HAP-1 (cell line): ENCODE results near the gene SORL1.

Experiments
- DNase-seq, 2 experiments: peaks; one replicate each; pipeline ENCODE4 v3.0.0-alpha.2; 2016 to 2020; ENCODE audit warnings: low spot score in 2 of 2
- H3K27me3 ChIP-seq: fragments of 250-450 bp; sonication (Bioruptor Pico); 2 replicates; pipeline ENCODE4 v1.5.1; 2020; ENCODE audit warnings: low read depth, mild to moderate bottlenecking, moderate library complexity
- H3K36me3 ChIP-seq: fragments of 250-450 bp; sonication (Bioruptor Pico); replicated peaks from 2 replicates; pipeline ENCODE4 v1.5.1; 2020; ENCODE audit warnings: mild to moderate bottlenecking
- H3K4me1 ChIP-seq: fragments of 250-450 bp; sonication (Bioruptor Pico); 2 replicates; pipeline ENCODE4 v1.5.1; 2020; ENCODE audit warnings: mild to moderate bottlenecking
- H3K4me3 ChIP-seq: fragments of 250-450 bp; sonication (Bioruptor Pico); 2 replicates; pipeline ENCODE4 v1.5.1; 2020; ENCODE audit warnings: mild to moderate bottlenecking, moderate library complexity
- H3K9me3 ChIP-seq: fragments of 250-450 bp; sonication (Bioruptor Pico); 2 replicates; pipeline ENCODE4 v1.5.1; 2020; ENCODE audit warnings: mild to moderate bottlenecking, moderate library complexity
- in situ Hi-C: fragments of 300-500 bp; cut with MboI; formaldehyde crosslinking; loops from 3 replicates; pipeline ENCODE4 v1.14.3; 2020; ENCODE audit warnings: low sequenced_read_pairs, inconsistent platforms, mixed read lengths

The SORL1 gene

DNA sequence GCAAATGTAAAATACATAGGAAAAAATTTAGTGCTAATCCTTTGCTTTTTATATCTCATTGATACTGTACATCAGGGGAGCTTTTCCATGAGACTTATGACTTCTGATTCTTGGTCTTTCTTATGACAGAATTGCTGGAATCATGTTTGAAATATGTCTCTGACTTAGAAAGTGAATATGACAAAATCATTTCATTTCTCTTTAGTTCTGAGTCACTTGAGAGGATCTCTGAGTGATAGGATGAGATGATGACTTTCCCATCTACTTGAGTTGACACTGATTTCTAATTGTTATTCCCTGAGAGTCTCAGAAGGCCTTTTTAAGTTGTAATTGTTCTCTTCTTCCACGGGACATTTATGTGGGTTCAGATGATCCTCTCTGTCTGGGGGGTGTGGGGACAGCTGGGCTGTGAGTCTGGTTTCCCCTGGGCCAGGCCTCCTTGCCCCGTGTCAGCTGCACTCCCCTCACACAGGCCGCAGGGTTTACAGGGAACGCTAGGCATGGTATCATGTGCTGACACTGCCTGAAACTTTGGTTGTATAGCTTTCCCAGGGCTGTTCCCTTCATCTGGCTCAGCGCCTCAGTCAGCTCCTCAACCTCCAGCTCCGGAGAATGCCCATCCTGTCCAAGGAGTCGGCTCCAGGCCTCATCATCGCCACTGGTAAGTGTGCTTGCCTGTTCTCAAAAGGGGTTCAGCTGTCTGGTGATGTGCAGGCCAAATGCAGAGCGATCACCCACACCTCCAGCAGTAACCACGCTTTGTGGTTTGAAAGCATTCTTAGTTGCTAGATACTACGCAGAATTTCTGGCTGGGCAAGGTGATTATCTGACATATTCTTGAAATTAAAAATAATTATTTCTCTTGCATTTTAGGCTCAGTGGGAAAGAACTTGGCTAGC is 70.2 kb downstream of the SORL1 start:
- H3K36me3 ChIP-seq = no peaks in the 10 kb centered on the region; the same call in 1 of the 2 replicates
- H3K27me3 ChIP-seq = no peaks in the 10 kb centered on the region
- H3K9me3 ChIP-seq = peaks cover 4% of the 10 kb centered on the region; the same call in 1 of the 2 replicates
- in situ Hi-C loops = no loop called here
- DNase-seq = no peak
- no peak overlapping the region for H3K4me3 ChIP-seq
- no peaks in the 10 kb centered on the region for H3K4me1 ChIP-seq

DNA sequence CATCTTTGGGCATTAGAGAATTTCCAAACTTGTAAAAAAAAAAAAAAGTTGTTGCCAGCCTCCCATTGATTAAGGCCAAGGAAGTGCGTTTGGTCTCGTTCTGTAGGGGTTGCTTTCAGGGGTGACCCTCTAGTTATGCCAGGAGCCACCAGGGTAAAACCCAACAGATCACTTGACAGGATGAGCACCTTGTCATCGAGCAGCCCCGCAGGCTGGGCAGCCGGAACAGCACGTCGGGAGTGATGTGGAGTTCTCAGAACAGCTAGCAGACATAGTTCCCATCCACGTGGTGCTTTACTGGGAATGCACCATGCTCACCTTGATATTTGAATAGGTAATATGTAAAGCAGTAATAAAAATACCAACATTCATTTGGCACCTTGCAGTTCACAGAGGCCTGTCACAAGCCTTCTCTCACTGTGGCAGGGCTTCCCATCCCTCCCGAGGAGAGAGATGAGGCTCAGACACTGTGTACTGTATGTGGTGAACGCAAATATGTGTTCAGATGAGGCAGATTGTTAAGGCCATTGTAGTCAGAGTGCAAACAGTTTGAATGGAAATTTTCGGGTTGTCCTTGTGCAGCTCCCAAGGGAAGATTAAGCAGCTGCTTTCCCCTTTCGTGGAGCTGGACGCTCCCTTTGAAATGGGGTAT is 71.6 kb downstream of the SORL1 start:
- Histone ChIP-seq H3K4me3 (no peak overlapping the region), H3K9me3 (peaks cover 4% of the 10 kb centered on the region; the same call in 1 of the 2 replicates), H3K36me3 (no peaks in the 10 kb centered on the region; the same call in 1 of the 2 replicates), H3K27me3 (no peaks in the 10 kb centered on the region), H3K4me1 (no peaks in the 10 kb centered on the region)
- in situ Hi-C loops = no loop called here
- no peak for DNase-seq

DNA sequence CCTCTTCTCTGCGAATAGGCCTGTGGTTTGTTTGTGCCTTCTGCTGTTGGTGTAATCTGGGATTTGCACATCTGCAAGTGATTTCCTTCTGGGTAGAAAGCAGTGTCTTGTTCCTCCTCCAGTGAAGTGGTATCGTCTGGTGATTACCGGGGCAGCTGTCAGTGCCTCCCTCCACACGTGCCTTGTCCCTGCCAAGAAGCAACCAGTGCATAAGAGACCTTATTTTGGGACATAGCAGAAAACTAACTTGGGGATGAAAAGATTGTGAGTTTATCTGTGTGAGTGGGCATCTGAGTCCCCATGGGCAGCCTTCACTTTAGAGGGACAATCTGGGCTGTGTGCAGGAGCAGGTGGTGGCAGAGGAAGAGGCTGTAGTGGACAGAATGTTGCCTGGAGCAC is 72.1 kb downstream of the SORL1 start:
- no peak for DNase-seq
- no peaks in the 10 kb centered on the region; the same call in 1 of the 2 replicates for H3K36me3 ChIP-seq
- no peaks in the 10 kb centered on the region for H3K4me1 ChIP-seq
- H3K9me3 ChIP-seq = peaks cover 4% of the 10 kb centered on the region; the same call in 1 of the 2 replicates
- in situ Hi-C loops = no loop called here
- no peaks in the 10 kb centered on the region for H3K27me3 ChIP-seq
- no peak overlapping the region for H3K4me3 ChIP-seq

DNA sequence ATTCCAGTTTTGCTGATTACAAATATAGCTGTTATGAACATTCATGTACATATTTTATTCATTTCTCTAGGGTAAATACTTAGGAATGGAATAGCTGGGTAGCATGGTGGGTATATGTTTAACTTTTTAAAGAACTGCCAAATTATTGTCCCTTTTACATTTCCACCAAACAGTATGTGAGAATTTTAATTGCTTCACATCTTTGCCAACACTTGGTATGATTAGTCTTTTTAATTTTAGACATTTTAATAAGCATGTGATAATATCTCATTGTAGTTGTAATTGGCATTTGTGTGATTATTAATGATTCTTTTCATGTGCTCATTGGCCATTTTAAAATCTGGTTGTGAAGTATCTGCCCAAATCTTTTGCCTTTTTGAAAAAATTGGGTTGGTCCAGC is 73.3 kb downstream of the SORL1 start:
- in situ Hi-C loops = no loop called here
- DNase-seq = no peak
- H3K36me3 ChIP-seq = no peaks in the 10 kb centered on the region; the same call in 1 of the 2 replicates
- no peaks in the 10 kb centered on the region for H3K27me3 ChIP-seq
- H3K4me1 ChIP-seq = no peaks in the 10 kb centered on the region
- H3K4me3 ChIP-seq = no peak overlapping the region
- H3K9me3 ChIP-seq = peaks cover 4% of the 10 kb centered on the region; the same call in 1 of the 2 replicates

DNA sequence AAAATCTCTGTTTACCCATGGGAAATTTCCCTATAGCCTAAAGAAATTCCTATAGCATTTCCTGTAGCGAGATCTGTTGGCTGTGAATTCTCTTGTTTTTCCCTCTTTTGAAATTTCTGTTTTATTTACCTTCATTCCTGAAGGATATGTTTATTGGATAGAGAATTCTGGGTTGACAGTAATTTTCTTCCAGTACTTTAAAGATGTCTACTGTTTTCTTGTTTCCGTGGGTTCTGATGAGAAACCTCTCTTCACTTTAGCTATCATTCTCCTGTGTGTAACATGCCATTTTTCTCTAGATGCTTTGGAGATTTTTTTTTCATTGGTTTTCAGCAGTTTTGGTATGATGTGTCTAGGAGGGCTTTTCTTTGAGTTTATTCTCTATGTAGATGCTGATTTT is 78.1 kb downstream of the SORL1 start:
- Histone ChIP-seq H3K9me3 (peaks cover 4% of the 10 kb centered on the region; the same call in 1 of the 2 replicates), H3K27me3 (no peaks in the 10 kb centered on the region), H3K4me1 (no peaks in the 10 kb centered on the region), H3K36me3 (no peaks in the 10 kb centered on the region), H3K4me3 (no peak overlapping the region)
- DNase-seq = no peak
- in situ Hi-C loops = no loop called here

DNA sequence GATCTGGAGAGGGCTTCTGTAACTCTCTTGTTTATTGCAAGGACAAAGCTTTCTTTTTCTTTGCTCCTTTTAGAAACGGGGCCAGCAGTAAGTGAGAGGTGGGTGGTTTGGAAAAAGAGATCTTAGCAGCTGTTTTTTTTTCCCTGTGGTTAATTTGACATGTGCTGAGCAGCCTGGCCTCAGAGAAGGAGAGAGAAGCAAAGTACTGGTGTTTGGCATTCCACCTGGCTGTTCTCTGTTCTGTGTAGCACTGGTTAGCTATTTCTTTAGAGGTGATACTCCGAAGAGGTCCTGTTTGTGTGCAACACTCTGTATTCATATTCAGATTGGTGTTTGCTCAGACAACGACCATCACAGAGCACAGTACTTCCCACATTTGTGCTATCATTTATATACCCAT is 81.5 kb downstream of the SORL1 start:
- DNase-seq = no peak
- no peaks in the 10 kb centered on the region for H3K36me3 ChIP-seq
- H3K27me3 ChIP-seq = no peaks in the 10 kb centered on the region
- H3K4me3 ChIP-seq = no peak overlapping the region
- H3K9me3 ChIP-seq = no peaks in the 10 kb centered on the region
- in situ Hi-C loops = no loop called here
- no peaks in the 10 kb centered on the region for H3K4me1 ChIP-seq

DNA sequence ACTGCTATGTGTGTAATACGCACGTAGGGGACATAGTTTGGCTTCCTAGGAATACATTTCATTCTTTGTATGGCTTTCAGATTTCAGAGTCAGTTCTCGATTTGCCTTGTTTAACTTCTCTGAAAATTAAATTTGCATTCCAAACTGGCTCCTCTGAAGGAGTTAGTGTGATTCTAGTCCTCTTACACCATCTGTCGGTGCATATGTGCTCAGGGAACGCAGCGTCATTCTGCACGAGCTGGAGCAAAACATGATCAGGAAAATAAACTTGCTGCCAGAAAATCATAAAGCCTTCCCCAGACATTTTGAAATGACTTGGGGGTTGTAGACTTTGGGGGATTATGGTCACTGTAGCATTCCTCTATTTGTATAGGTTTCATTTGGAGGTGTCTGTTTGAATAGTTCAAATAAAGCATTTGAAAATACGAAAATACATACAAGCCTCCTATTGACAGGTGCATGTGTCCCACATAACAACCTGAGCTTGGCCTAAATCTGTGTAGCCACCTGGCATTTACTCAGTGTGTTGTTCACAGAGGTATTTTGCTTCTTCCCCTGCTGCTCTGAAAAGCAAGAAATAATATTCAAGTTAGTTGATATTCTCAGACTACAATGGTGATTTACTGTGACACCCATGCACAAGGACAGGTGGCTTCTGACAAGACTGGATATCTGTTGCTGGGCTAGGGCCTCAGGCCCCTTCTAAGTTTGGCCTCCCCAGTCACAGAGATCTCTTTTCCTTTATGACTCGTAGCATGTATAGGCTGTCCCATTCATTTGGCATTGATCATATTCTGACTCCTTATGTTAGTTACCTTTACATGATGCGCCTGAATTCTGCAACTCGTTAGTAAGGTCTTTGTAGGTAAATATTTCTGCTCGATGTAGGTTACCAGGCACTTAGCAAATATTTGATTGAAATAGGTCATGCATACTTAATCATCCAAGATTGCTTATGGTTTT is 82.3 kb downstream of the SORL1 start:
- H3K9me3 ChIP-seq = no peaks in the 10 kb centered on the region
- in situ Hi-C loops = no loop called here
- H3K27me3 ChIP-seq = no peaks in the 10 kb centered on the region
- no peak for DNase-seq
- H3K36me3 ChIP-seq = no peaks in the 10 kb centered on the region
- no peak overlapping the region for H3K4me3 ChIP-seq
- no peaks in the 10 kb centered on the region for H3K4me1 ChIP-seq

DNA sequence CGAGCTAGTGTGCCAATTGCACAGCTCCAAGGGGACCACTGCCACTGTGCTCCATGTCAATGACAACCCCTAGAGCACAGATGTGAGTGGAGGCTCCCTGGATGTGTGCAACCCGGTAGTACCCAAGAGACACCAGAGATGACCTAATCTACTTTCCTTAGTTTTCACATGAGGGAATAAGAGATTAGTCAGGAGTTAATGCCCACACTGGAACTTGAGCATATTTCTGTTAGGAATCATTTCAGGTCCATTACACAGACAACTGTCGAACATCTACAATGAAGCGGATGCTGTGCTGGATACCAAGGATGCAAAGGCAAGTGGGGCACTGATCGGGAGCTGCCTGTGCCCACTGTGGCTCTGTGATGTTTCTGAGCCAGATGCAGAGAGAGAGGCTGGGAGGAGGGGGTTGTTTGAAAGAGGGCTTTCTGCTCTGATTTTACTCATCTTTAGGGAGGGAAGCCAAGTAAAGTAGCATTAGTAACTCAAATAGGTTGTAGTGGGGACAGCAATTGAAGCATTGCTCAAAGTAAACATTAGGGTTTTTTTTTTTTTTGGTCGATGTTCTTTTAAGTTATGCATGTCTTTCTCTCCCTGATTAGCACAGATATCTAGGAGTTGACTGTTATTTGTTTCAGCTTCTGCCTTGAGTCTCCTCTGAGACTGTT is 83.1 kb downstream of the SORL1 start:
- in situ Hi-C loops = no loop called here

DNA sequence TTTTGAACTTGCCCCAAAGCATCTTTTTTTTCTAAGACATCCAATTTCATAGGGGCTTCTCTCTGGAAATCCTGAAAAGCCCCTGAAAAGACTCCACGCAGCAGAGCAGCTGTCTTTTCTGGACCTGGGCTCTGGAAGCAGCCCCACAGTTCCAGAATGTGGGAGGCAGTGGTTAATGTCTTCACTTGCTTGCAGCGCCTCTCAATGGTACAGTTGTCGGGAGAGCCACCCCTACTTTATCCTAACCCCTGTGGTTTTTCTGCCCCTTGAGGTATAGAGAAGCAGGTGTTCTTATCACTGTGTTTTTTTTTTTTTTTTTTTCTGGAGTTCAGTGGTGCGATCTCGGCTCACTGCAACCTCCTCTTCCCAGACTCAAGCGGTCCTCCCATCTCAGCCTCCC is 84.0 kb downstream of the SORL1 start:
- Histone ChIP-seq H3K9me3 (no peaks in the 10 kb centered on the region), H3K4me3 (no peak overlapping the region), H3K4me1 (no peaks in the 10 kb centered on the region), H3K27me3 (no peaks in the 10 kb centered on the region), H3K36me3 (no peaks in the 10 kb centered on the region)
- DNase-seq = no peak
- in situ Hi-C loops = no loop called here

More for the DNA sequence above, 83.1 kb downstream of the SORL1 start:
- Histone ChIP-seq H3K4me3 (no peak overlapping the region), H3K36me3 (no peaks in the 10 kb centered on the region), H3K9me3 (no peaks in the 10 kb centered on the region), H3K4me1 (no peaks in the 10 kb centered on the region), H3K27me3 (no peaks in the 10 kb centered on the region)
- no peak for DNase-seq

DNA sequence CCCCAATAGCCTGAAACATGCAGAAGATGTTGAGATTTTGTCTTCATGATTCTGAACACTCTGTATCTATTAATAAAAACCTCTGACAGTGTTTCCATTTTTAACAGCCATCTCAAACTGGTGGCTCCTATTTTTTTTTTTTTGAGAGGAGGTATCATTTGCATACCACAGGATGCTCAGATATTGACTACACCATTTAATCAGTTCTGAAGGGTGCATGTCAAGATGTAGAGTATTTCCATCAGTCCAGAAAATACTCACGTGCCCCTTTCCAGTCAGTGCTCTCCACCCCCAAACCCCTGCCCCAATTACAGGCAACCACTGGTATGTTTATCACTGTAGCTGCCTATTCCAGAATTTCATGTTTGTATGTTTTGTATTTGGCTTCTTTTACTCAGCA is 85.9 kb downstream of the SORL1 start:
- no peak for DNase-seq
- in situ Hi-C loops = no loop called here
- Histone ChIP-seq H3K4me1 (no peaks in the 10 kb centered on the region), H3K9me3 (no peaks in the 10 kb centered on the region), H3K36me3 (no peaks in the 10 kb centered on the region), H3K4me3 (no peak overlapping the region), H3K27me3 (no peaks in the 10 kb centered on the region)

DNA sequence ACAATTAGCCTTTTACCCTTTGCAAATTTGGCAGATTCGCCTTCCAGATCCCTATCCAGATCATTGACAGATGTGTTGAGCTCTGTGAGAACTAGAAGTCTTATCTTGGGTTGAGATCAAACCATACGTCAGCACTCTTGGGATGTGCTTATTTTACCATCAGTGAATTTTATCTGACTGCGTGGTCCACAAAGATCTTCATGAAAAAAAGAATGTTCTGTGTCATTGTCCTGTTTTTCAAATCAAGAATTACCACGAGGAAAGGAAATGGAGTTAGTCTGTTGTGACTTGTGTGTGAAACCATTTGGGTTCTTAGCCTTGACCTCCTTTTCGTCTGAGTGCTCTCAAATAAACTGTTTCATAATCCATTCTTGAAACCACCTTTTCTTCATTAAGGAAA is 86.9 kb downstream of the SORL1 start:
- no peaks in the 10 kb centered on the region for H3K9me3 ChIP-seq
- H3K27me3 ChIP-seq = no peaks in the 10 kb centered on the region
- in situ Hi-C loops = no loop called here
- no peak for DNase-seq
- H3K4me3 ChIP-seq = no peak overlapping the region
- no peaks in the 10 kb centered on the region for H3K36me3 ChIP-seq
- H3K4me1 ChIP-seq = no peaks in the 10 kb centered on the region

DNA sequence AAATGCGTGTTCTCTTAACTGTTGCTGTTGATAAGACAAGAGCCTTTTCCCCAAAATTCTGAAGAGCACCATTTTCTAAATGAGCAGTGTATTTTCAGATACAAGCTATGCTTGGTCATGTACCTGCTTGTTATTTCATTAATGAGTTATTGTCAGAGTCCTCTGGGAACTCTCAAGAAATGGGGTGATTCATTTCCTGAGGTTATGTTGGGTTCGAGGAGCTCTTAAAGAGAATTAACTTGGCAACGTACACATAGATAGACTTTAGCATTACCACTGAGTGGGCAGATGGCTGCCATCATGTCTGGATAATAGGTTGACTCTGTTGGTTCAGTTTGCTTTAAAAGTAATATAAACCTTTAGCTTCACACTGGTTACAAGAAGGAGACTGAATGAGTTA is 88.5 kb downstream of the SORL1 start:
- no peaks in the 10 kb centered on the region for H3K4me1 ChIP-seq
- in situ Hi-C loops = no loop called here
- no peaks in the 10 kb centered on the region for H3K36me3 ChIP-seq
- H3K9me3 ChIP-seq = no peaks in the 10 kb centered on the region
- no peak overlapping the region for H3K4me3 ChIP-seq
- no peak for DNase-seq
- H3K27me3 ChIP-seq = no peaks in the 10 kb centered on the region

DNA sequence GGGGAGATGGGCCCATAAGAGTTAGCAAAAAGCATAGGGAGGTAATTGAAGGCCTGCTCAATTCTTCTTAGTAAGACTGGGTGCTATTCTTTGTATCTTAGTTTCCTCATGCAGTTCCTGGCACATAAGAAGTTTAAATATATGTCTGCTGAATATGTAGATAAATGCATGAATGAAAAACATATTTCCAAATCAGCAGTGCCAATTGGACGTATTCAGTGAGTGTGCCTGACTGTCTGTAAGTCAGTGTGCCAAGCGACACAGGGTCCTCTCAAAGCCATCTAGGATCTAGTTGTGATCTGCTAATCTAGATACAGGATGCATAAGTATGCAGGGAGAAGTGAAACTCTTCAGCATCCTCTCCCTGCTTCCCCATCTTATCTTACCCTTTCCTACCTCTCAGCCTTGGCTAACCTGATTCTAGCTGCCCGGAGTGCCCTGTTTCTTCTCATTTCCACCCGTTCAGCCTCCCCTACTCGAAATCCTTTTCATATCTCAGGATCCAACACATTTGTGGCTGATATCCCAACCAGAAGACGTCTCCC is 91.8 kb downstream of the SORL1 start:
- H3K9me3 ChIP-seq = no peaks in the 10 kb centered on the region
- no peak for DNase-seq
- H3K4me1 ChIP-seq = no peaks in the 10 kb centered on the region
- in situ Hi-C loops = no loop called here
- no peak overlapping the region for H3K4me3 ChIP-seq
- H3K36me3 ChIP-seq = no peaks in the 10 kb centered on the region
- no peaks in the 10 kb centered on the region for H3K27me3 ChIP-seq
